GM21576 (cell line): ENCODE results near the gene ABCB9.

ENCODE experiments used
- ATAC-seq: cut with Tn5 transposase; IDR thresholded peaks from one replicate; pipeline ENCODE4 v1.9.1; 2021; ENCODE audit warnings: mild to moderate bottlenecking, moderate library complexity; ENCODE audit not compliant: unreplicated experiment

ABCB9 gene

DNA sequence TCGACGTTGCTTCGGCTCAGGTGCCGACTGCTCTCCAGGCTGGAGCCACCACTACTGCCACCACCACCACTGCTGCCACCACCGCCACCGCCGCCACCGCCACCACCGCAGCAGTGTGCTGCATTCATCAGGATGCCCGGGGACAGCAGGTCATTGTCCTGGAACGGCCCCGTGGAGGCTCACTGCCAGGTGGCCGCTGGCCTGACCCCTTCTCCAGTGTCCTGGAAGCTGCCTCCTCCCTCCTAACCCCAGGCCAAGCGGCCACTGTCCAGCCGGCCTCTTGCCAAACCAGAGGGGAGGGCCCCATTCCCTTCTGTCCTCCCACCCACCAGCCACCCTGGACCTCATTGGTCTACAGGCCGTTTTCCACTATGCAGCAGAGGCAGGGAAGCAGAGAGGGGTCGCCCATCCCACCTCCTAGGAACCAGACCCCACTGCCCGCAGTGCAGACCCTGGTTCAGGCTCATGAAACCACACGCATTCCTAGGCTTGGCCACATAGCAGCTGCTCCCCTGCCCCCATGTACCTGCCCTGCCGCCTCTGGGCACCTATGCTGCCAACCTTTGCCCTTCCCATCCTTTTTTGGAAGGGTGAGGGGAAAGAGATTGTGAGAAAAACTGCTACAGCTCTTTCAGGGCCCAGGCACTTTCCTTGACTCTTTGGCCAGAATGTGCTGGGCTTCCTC, 29.4 kb upstream of the ABCB9 start:
- no peak for ATAC-seq

GRCh38 chr12:122994781-122995502, 28.7 kb upstream of the ABCB9 start:
- ATAC-seq, result no peak

- no peak for ATAC-seq
Observed at GRCh38 chr12:122994140-122994675, 27.9 kb upstream of the ABCB9 start.

DNA sequence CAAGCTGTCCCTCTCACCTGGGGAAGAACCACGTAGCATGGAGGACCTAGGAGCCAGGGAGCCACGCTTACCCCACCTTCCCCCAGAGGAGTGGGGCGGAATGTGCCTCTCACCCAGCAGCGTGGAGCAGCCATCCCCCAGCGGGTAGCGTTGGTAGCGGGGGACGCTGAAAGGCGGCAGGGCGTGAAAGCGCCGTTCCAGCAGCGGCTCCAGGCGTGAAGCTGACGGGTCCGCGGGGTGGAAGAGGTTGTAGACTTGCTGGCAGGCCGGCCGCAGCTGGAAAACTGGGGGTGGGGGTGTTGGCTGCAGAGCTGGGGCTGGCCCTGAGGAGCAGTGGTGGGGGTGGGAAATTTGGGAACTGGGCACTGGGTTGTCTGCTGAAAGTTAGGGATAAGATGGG, 26.1 kb upstream of the ABCB9 start:
- no peak for ATAC-seq

DNA sequence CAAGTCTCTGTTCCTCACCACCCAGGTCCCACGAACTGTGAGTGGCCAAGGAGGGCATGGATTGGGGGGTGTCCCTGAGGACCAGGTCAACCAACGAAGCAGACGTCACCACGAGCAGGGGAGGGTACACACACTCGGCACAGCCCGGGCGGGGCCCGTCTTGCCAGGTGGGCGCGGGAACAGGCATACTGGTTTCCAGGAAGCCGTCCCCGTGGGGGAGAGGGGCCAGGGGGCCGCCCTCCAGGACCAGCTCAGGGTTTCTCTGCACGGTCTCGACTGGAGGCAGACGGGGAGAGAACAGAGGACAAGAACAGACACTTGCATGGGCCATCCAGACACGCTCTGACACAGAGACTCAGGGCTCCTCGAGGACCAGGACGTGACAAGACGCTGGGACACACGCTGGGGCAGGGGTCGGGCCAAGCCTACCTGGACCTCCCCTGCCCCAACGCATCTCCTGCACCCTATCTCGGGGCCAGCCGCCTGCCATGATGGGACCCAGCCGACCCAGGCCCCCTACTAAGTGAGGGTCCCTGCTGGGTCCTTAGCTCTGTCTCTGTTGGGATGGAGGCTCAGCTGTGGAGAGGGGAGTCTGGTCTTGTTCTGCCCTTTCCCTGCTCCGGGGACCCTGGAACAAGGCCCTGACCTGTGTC, 25.5 kb upstream of the ABCB9 start:
- ATAC-seq, result no peak

DNA sequence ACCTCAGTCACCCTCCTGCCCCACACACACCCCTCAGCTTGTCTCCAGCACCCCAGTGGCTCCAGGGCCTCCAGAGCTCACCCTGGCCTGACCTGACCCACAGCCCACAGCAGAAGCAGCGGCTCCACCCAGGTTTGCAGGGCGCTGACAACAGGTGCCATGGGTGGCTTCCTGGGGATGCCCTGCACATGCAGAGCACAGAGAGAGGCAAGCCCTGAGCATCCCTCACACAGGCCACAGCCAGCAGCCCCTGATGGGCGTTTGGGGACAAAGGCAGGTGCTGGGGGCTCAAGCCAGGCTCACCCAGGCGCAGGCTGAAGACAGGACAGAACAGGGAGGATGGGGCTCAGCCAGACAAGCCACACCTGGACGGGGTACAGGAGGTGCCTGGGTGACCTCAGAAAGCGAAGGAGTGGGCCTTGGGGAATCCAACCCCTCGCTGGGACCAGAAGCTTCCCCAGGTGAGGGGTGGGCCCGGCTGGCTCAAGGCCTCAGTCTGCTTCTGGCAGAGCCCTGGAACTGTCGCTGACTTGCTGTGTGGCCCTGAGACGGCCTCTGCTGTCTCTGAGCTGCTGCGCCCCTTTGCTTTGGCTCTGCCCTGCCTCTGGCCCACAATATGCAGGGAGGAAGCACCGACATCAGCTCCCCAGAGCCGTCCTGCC, 24.8 kb upstream of the ABCB9 start:
- ATAC-seq, result no peak

- ATAC-seq, result no peak
Observed at GRCh38 chr12:122990561-122990960, 24.3 kb upstream of the ABCB9 start.

GRCh38 chr12:122989874-122990419, 23.7 kb upstream of the ABCB9 start:
- ATAC-seq, result no peak

- ATAC-seq, result no peak
Observed at GRCh38 chr12:122989225-122989839, 23.1 kb upstream of the ABCB9 start.

GRCh38 chr12:122988612-122989212, 22.4 kb upstream of the ABCB9 start:
- no peak for ATAC-seq

- no peak for ATAC-seq
Observed at GRCh38 chr12:122988036-122988435, 21.8 kb upstream of the ABCB9 start.

GRCh38 chr12:122987086-122987951, 21.1 kb upstream of the ABCB9 start:
- ATAC-seq, result no peak

DNA sequence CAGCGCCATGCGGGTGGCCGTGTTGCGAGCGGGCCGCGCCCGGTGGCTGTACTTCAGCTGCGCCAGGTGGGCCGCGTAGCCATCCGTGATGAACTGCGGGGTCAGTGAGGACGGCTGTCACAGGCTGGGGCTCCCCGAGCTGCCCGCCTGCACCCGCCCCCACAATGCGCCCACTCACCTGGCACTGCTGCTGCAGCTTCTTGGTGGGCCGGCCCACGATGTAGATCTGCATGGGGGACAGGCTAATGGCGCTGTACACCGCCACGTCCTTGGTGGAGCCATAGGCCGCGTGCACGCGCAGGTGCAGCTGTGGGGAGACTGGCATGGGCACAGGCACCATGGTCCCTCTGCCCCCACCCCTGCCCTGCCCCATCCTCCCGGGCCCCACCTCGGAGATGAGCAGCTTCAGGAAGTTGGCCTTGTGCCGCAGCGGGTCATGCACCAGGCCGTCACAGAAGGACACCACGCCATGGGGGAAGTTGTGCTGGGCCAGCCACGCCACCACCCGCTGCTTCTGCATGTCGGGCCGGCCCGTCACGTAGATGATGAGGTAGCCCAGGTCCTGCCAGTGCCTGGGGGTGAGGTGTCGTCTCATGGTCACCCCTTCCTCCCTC, 20.1 kb upstream of the ABCB9 start:
- no peak for ATAC-seq

- ATAC-seq, result no peak
Observed at GRCh38 chr12:122985338-122986257, 19.3 kb upstream of the ABCB9 start.

- ATAC-seq, result no peak
Observed at GRCh38 chr12:122984612-122985337, 18.5 kb upstream of the ABCB9 start.

DNA sequence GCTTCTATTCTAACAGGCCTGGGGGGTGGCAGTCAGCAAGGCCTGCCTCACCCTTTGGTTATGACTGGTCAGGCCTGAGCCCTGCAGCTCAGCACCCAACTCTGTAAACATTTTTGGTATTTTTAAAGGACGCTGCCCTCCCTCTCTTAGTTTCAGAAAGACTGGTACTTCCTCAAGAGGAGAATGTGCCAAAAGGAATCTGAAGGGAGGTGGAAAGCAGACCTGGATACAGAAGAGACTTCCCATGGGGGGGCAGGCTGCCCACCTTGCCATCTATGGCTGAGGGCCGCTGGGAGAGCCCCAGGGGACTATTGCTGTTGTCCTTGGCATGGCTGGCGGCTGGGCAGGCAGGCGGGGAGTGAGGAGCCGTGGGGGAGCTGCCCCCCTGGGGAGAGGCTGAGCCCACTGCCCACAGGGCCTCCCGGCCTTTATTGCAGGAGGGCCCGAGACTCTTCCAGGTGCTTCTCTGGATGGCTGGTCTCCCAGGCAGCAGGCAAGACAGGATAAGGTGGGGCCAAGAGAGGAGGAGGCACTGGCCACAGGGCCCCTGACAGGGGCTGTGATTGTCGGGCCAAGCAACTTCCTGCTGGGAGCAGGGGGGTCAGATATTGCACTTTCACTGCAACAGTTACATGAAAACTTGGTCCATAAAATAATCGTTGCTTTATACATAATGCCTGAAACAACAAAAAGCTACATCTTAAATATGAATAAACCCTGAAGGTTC, 17.7 kb upstream of the ABCB9 start:
- ATAC-seq, result no peak
